Neural cell (in vitro differentiated cells): Measurements from ENCODE around the gene LIX1L.

Source experiments
- EP300 ChIP-seq: fragments of 450-650 bp; conservative IDR thresholded peaks from 2 replicates; pipeline ENCODE4 v1.6.1; 2014; ENCODE audit warnings: antibody characterized with exemption, mild to moderate bottlenecking, moderate library complexity; ENCODE audit not compliant: poor library complexity, severe bottlenecking
- EZH2 ChIP-seq: fragments of 200-600, 300-800 bp; shearing (Covaris generic), sonication (generic); IDR thresholded peaks from 2 replicates; pipeline ENCODE4 v1.6.1; 2014; ENCODE audit warnings: antibody characterized with exemption, low read length, borderline replicate concordance, mild to moderate bottlenecking; ENCODE audit not compliant: insufficient read depth, poor library complexity, severe bottlenecking
- POLR2AphosphoS5 ChIP-seq: IDR thresholded peaks from 2 replicates; pipeline ENCODE4 v1.6.1; 2012
- RAD21 ChIP-seq: fragments of 450-650 bp; conservative IDR thresholded peaks from 2 replicates; pipeline ENCODE4 v1.6.1; 2014; ENCODE audit warnings: antibody characterized with exemption, mild to moderate bottlenecking, moderate library complexity
- TAF1 ChIP-seq: IDR thresholded peaks from 2 replicates; pipeline ENCODE4 v1.6.1; 2012; ENCODE audit warnings: low read depth
- TF ChIP-seq, protein P1 (sequence below): fragments of 450-650 bp; IDR thresholded peaks from 2 replicates; pipeline ENCODE4 v1.5.1; 2014; ENCODE audit warnings: antibody characterized with exemption, mild to moderate bottlenecking, moderate library complexity; ENCODE audit not compliant: poor library complexity, severe bottlenecking

- TF ChIP-seq, protein P1, sequence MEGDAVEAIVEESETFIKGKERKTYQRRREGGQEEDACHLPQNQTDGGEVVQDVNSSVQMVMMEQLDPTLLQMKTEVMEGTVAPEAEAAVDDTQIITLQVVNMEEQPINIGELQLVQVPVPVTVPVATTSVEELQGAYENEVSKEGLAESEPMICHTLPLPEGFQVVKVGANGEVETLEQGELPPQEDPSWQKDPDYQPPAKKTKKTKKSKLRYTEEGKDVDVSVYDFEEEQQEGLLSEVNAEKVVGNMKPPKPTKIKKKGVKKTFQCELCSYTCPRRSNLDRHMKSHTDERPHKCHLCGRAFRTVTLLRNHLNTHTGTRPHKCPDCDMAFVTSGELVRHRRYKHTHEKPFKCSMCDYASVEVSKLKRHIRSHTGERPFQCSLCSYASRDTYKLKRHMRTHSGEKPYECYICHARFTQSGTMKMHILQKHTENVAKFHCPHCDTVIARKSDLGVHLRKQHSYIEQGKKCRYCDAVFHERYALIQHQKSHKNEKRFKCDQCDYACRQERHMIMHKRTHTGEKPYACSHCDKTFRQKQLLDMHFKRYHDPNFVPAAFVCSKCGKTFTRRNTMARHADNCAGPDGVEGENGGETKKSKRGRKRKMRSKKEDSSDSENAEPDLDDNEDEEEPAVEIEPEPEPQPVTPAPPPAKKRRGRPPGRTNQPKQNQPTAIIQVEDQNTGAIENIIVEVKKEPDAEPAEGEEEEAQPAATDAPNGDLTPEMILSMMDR: no peak
- no peak for TF ChIP-seq POLR2AphosphoS5
- TF ChIP-seq EP300: no peak
- no peak for TF ChIP-seq EZH2
- no peak for TF ChIP-seq RAD21
- TF ChIP-seq TAF1: no peak
Measured at GRCh38 chr1:145884675-145885074, 73.1 kb downstream of the LIX1L start.
